T-helper 2 cell (primary cell): ENCODE data around the gene BCL6B.
A peak's percentile ranks its signal among the peaks of the same experiment; 100 is the strongest.

Experiments used
- DNase-seq, 5 experiments: peaks; one replicate each; pipeline versions ENCODE4 v3.0.0 to v3.0.0-alpha.2; 2012 to 2022

The BCL6B gene

DNA sequence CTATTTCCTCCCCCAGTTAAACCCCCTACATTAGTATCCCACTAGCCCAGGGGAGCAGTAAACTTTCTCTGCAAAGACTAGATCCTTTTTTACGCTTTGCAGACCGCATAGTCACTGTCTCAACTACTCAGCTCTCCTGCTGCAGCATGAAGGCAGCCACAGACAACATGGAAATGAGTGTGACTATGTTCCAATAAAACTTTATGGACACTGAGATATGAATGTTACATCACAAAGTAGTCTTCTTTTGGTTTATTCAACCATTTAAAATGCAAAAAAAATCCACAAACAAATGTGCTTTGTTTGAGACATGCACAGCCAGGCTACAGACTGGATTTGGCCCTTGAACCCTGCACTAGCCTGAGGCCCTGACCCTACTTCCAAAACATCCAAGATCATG lies 12.3 kb upstream of the BCL6B start:
- no peak for DNase-seq

DNA sequence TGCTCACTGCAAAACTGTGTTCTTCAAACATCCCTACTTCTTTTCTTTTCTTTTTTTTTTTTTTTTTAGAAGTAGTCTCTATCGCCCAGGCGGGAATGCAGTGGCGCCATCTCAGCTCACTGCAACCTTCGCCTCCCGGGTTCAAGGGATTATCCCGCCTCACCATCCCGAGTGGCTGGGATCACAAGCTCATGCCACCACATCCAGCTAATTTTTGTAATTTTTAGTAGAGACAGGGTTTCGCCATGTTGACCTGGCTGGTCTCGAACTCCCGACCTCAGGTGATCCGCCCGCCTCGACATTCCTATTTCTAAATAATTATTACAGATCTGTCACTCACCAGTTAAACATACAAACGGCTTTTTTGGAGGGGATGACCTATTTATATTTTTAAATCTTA lies 11.4 kb upstream of the BCL6B start:
- DNase-seq, result no peak

- no peak for DNase-seq
Measured at GRCh38 chr17:7011942-7012254, 11.0 kb upstream of the BCL6B start.

GRCh38 chr17:7014261-7014994 lies 8.4 kb upstream of the BCL6B start:
- peak; percentile 97 to 100 (median 98) for DNase-seq

DNA sequence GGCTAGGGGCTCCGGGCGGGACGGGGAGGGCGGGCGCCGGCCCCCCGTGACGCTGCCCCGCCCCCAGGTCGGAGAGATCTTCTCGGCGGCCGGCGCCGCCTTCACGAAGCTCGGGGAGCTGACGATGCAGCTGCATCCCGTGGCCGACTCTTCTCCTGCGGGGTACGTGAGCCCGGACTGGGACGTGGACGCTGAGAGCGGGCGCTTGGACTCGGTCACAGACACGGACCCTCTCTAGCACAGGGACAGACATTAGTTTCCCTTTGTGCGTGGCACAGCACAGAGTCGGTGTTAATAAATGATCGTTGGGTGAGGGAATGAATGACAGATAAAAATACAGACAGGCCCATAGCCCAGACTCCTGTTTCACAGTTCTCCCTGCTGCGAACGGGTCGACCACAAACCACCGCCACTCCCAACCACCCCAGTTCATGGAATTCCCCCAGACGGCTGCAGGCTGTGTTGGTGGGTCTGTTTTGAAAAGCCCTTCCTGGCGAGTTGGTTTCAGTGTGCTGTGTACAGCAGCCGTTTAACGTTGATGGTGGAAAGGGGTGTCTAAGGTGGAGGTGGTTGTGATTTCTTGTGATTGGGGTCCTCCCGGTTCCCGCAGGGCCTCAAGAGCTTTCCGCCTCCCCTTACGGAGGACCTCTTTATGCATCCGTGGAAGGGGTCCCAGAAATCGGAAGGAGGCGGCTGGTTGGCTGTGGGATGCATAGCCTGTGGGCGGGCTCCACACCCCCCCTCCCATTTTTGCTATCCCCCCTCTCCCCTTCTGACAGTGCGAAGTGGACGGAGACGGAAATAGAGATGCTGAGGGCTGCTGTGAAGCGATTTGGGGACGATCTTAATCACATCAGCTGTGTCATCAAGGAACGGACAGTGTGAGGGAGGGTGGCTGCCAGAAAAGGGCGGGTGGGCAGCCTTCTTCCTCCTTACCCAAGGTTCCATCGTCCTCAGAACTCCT lies 7.6 kb upstream of the BCL6B start:
- peak; percentile 62 to 92 (median 80) for DNase-seq

DNA sequence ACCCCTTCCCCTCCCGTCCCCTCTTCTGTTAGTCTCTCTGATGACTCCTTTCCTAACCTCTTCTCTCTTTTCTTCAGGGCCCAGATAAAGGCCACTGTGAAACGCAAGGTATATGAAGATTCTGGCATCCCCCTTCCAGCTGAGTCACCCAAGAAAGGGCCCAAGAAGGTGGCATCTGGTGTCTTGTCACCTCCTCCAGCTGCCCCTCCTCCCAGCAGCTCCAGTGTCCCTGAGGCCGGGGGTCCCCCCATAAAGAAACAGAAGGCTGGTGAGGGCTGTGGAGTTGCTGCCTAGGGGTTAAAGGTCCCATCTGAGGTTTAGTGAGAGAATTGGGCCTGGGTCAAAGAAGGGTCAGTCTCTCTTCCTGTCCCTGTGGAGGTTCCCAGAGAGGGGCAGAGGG lies 6.4 kb upstream of the BCL6B start:
- peak in 1 of 5 experiments; percentile 19 for DNase-seq

DNA sequence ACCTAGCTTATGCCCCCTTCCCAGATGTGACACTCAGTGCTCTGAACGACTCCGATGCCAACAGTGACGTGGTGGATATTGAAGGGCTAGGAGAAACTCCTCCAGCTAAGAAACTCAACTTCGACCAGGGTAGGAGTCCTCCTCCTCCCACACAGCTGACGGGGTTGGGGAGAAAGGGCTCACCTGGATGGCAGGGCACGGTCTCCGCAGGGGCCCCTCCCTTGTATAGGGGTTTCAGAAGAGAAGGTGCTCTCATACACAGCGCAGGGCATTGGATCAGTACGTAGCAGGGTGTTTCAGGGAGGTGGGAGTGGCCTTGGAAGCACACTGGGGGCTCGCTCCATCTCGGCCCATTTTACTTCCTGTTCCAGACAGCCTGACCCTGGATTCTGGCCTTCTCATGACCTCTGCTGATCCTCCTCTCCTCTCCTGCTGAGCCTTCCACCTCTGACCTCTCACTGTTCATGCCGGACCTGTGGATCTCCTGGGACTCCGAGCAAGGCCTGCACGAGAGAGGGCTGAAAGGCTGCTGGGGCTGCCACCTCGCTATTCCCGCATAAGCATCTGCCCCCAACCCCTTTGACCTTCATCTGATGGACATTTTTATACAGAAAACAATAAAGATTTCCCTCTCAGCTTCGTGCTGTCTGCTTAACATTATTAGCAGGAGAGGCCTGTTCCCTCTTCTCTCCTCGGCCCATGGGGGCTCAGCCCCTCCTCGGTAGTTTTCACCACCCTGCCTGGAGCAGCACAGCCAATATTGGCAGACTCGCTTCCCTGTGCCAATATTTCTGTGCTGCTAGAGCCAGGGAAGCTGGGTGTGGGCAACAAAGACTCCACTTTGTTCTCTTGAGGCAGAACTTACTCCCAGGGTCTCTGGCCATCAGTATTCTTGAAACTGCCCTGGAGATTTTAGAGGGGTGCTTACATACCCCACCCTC lies 5.7 kb upstream of the BCL6B start:
- no peak for DNase-seq

DNA sequence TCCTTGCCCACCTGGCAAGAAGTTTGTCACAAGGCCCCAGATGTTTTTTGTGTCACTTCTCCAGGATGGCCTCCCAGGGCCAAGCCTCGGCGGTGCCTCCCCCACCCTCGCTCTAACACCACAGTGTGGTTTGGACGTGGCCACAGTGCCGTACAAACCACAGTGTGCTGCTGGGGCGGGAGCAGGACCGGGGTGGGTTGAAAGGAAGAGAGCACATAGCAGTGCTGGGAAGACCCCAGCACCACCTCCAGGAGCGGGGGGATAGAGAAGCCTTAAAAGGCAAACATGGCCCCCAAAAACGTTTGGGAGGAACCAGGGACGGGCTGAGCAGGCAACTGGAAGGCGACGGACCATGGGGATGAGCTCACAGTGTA lies 5.0 kb upstream of the BCL6B start:
- DNase-seq, result peak in 1 of 5 experiments; percentile 47

GRCh38 chr17:7018331-7018964 lies 4.4 kb upstream of the BCL6B start:
- no peak for DNase-seq

DNA sequence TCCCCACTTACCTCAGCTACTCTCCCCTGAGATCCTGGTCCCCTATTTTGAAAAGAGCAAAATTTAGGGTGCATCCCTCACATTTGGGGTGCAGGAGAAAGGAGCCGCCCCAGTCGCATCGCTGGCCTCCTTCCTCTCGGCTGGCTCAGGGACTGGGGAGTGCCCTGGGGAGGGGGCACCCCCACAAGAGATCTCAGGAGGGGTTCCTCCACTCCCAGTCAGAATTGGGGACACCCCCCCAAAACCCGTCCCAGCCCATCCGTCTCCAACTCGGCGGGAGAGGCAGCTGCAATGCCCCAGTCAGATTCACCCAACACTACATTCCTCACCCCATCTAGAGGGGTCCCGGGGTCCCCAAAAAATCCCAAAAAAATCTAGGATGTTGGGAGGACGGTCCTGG lies 3.5 kb upstream of the BCL6B start:
- no peak for DNase-seq

DNA sequence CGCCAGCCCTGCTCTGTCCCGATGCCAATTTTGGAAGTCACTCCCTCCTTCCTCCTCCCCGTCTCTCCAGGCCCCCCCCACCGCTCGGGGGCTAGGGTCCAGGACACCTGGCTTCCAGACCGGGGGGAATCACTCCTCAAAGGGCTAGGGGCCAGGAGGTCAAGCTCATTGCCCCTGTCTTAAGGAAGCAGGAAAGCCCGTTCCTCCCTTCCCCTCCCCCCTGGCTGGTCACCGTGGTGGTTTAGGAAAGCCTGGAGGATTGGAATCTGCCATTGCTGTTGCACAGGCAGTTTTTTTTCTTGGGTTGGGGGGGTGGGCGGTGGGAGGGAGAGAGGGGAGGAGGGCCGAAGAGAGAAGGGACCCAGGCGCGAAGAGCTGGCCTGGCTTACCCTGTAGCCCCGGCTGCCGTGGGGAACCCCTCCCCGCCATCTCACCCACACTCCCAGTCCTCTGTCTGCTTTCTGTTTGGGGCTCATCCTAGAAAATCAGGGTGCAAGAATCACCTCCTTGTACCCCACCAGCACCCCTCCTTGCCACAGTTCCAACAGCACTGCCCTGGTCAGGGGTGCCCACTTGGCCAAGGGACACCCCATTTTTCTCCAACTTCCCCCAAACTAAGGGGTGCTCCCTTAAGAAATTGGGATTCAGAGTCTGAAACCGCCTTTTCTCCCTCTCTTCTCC lies 2.9 kb upstream of the BCL6B start:
- no peak for DNase-seq

GRCh38 chr17:7020894-7021664 lies 1.8 kb upstream of the BCL6B start:
- no peak for DNase-seq

DNA sequence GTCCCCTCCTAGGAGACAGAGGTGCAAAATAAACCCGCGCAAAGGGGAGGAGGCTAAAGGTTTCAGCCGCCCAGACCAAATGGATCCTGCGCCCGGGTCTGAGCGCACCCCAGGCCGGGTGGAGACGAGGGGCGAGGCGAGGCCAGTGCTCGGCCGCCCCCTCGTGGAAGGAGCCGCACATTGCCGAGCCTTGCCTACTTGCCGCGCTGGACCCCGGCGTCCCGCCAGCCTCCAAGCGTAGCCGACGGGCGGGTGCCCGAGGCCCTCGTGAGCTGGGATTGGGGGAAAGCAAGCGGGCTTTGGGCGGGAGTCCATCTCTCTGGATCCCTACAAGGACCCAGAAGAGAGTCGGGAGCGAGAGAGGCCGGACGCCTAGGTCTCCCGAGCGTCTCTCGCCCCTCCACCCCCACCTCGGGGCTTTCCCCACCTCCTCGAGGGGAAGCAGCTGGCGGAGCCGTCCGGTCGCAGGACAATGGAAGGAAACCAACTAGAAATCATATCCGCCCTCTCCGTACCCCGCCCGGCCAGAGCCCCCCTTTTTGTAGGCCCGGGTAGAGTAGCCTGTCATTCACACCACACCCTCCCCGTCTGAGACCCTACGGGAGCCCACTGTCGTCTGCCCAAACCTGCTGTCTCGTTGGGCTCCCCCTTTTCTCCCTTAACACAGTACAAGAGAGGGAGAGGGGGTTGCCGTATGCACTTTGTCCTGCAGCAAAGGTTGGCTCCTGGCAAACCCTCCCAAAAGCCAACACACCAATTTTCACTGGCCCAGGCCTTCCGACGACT lies 664 bp upstream of the BCL6B start:
- DNase-seq, result peak; percentile 64 to 77 (median 70)

DNA sequence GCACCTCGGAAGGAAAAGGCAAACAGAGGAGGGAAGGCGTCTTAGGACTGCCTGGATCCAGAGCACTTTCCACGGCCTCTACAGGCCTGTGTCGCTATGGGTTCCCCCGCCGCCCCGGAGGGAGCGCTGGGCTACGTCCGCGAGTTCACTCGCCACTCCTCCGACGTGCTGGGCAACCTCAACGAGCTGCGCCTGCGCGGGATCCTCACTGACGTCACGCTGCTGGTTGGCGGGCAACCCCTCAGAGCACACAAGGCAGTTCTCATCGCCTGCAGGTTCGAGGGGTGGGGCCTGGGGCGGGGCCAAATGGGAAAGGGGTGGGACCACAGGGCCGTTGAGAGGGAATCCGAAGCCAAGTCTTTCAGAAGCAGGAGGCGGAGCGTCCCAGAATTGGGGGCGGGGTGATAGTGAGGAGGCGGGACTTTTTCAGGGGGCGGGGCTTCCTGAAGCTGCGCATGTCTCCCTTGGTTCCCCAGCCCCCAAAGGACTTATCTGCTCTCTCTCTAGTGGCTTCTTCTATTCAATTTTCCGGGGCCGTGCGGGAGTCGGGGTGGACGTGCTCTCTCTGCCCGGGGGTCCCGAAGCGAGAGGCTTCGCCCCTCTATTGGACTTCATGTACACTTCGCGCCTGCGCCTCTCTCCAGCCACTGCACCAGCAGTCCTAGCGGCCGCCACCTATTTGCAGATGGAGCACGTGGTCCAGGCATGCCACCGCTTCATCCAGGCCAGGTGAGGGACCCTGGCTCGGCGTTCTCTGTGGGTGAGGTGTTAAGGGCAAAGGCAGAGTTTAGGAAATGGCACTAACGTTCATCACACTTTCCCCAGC lies 939 bp downstream of the BCL6B start:
- DNase-seq, result peak; percentile 91 to 95 (median 93)

GRCh38 chr17:7024402-7024785 lies 1.5 kb downstream of the BCL6B start:
- no peak for DNase-seq

GRCh38 chr17:7025245-7025644 lies 2.4 kb downstream of the BCL6B start:
- no peak for DNase-seq

- DNase-seq, result no peak
Measured at GRCh38 chr17:7026471-7027115, 3.7 kb downstream of the BCL6B start.

DNA sequence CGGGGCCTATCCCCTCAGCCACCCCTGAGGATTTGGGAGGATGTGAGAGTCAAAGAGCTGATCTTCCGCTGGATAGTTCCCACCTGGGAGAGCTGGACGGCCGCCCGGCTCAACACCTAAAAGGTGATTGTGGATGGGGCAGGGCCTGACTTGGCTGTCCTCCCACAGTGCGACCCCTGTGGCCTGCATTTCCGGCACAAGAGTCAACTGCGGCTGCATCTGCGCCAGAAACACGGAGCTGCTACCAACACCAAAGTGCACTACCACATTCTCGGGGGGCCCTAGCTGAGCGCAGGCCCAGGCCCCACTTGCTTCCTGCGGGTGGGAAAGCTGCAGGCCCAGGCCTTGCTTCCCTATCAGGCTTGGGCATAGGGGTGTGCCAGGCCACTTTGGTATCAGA lies 4.5 kb downstream of the BCL6B start:
- DNase-seq, result no peak

DNA sequence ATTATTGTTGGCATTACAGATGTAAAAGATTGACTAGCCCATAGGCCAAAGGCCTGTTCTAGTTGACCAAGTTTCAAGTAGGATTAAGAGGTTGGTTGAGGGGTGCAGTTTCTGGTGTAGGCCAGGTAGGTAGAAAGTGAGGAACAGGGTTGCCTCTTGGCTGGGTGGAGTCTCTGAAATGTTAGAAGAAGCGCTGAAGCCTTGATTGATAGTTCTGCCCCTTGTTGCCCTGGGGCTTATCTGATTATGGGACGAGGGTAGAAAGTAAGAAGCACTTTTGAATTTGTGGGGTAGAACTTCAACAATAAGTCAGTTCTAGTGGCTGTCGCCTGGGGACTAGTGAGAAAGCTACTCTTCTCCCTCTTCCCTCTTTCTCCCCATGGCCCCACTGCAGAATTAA lies 6.2 kb downstream of the BCL6B start:
- DNase-seq, result no peak
